ENCODE results near the gene CAB39.

GRCh38 chr2:230677201-230677946 is 35.3 kb upstream of the CAB39 start:
- no peak for TF ChIP-seq GATA2 (IDR thresholded peaks at IDR 0.05; ENCODE audit: insufficient read depth, insufficient read length, low read depth, low read length)
- no peak for TF ChIP-seq POLR2AphosphoS5 (IDR thresholded peaks at IDR 0.05; ENCODE audit: insufficient read depth, low read depth, low read length)
- TF ChIP-seq, protein P1, sequence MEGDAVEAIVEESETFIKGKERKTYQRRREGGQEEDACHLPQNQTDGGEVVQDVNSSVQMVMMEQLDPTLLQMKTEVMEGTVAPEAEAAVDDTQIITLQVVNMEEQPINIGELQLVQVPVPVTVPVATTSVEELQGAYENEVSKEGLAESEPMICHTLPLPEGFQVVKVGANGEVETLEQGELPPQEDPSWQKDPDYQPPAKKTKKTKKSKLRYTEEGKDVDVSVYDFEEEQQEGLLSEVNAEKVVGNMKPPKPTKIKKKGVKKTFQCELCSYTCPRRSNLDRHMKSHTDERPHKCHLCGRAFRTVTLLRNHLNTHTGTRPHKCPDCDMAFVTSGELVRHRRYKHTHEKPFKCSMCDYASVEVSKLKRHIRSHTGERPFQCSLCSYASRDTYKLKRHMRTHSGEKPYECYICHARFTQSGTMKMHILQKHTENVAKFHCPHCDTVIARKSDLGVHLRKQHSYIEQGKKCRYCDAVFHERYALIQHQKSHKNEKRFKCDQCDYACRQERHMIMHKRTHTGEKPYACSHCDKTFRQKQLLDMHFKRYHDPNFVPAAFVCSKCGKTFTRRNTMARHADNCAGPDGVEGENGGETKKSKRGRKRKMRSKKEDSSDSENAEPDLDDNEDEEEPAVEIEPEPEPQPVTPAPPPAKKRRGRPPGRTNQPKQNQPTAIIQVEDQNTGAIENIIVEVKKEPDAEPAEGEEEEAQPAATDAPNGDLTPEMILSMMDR (IDR thresholded peaks at IDR 0.05; ENCODE audit: extremely low read depth in 1 of 2, insufficient read depth in 1 of 2, low read depth in 1 of 2, low read length in 2 of 2), result no peak
- TF ChIP-seq POLR2A (IDR thresholded peaks at IDR 0.05; ENCODE audit: low read depth, low read length), result no peak
- TF ChIP-seq EZH2 (IDR thresholded peaks at IDR 0.05; ENCODE audit: borderline replicate concordance, low read depth, low read length, severe bottlenecking), result no peak
- TF ChIP-seq FOS (IDR thresholded peaks at IDR 0.05; ENCODE audit: borderline replicate concordance, insufficient read depth, low read length), result no peak
- no peak for TF ChIP-seq MYC (IDR thresholded peaks at IDR 0.05; ENCODE audit: low read depth, low read length)
- no peak for TF ChIP-seq MAX (IDR thresholded peaks at IDR 0.05; ENCODE audit: insufficient read depth, insufficient read length)
- no peak for TF ChIP-seq JUN (IDR thresholded peaks at IDR 0.05; ENCODE audit: borderline replicate concordance, insufficient read depth, insufficient read length, low read depth)

All from endothelial cell of umbilical vein (primary cell).